Adrenal gland (tissue), 5 donors: Measurements from ENCODE around the gene IGF2.

ENCODE experiments used
- POLR2A ChIP-seq, 2 donors: fragments of 450-650 bp; IDR thresholded peaks; one replicate each; pipeline ENCODE4 v1.6.1; 2017; ENCODE audit warnings: antibody characterized with exemption in 2 of 2, mild to moderate bottlenecking in 2 of 2, moderate library complexity in 1 of 2
- TF ChIP-seq, protein P1 (sequence below), 6 experiments: fragments of 450-650 bp in 4 of 6; fragments of 200-600 bp in 2 of 6; sonication (generic) in 1 of 6; IDR thresholded peaks; 1 replicate in 5 of 6; 2 replicates in 1 of 6; pipeline versions ENCODE4 v1.5.1 to v1.8.0; 2016 to 2021; ENCODE audit warnings: antibody characterized with exemption in 6 of 6, mild to moderate bottlenecking in 2 of 6, moderate library complexity in 1 of 6
- donor health status: DM: no; HTN: no; CAD: no.

DNA sequence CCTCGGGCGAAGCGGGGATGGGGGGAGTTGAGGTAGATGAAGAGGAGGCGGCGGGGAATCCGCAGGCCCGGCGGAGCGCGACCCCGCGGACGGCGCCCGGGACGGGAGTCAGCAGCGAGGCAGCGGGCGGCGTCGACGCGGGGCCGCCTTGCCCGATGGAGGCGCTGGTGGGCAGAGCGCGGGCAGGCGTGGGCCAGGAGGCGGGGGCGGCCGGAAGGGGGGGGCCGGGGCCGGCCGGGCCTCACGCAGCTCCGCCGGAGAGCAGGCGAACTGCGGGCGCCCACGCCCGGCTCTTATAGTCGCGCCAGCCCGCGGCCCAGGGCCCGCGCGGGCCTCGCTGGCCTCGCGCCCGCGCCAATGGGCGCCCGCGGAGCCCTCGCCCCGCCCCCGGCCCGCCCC is at the start of gene IGF2:
- TF ChIP-seq, protein P1, sequence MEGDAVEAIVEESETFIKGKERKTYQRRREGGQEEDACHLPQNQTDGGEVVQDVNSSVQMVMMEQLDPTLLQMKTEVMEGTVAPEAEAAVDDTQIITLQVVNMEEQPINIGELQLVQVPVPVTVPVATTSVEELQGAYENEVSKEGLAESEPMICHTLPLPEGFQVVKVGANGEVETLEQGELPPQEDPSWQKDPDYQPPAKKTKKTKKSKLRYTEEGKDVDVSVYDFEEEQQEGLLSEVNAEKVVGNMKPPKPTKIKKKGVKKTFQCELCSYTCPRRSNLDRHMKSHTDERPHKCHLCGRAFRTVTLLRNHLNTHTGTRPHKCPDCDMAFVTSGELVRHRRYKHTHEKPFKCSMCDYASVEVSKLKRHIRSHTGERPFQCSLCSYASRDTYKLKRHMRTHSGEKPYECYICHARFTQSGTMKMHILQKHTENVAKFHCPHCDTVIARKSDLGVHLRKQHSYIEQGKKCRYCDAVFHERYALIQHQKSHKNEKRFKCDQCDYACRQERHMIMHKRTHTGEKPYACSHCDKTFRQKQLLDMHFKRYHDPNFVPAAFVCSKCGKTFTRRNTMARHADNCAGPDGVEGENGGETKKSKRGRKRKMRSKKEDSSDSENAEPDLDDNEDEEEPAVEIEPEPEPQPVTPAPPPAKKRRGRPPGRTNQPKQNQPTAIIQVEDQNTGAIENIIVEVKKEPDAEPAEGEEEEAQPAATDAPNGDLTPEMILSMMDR (IDR thresholded peaks at IDR 0.05), result no peak
- TF ChIP-seq POLR2A (IDR thresholded peaks at IDR 0.05), result no peak
